H1 (cell line): ENCODE measurements around the gene STK16. TPM values are rescaled to one million over a fixed set of nuclear protein-coding genes. Genes with fewer than 3 reads are reported as not detected.
A peak's percentile ranks its signal among the peaks of the same experiment; 100 is the strongest.

Experiments
- ASH2L ChIP-seq: fragments of 200-600, 300-600 bp; sonication (generic); IDR thresholded peaks from one replicate; pipeline ENCODE4 v1.7.1; 2017; ENCODE audit warnings: low read length
- CHD1 ChIP-seq: IDR thresholded peaks from 2 replicates; pipeline ENCODE4 v1.6.1; 2012; ENCODE audit warnings: low read depth, low read length, improper control_type of control experiment
- CHD7 ChIP-seq: fragments of 300-600 bp; sonication (generic); IDR thresholded peaks from 2 replicates; pipeline ENCODE4 v1.7.1; 2012; ENCODE audit warnings: low read length, moderate library complexity, mild to moderate bottlenecking, inconsistent platforms; ENCODE audit not compliant: insufficient replicate concordance
- FOSL1 ChIP-seq: IDR thresholded peaks from 2 replicates; pipeline ENCODE4 v1.6.1; 2011; ENCODE audit warnings: mild to moderate bottlenecking, low read depth, low read length, moderate library complexity; ENCODE audit not compliant: insufficient read depth
- GABPA ChIP-seq: IDR thresholded peaks from 2 replicates; pipeline ENCODE4 v1.6.1; 2011; ENCODE audit warnings: mild to moderate bottlenecking, low read length, moderate library complexity, borderline replicate concordance; ENCODE audit not compliant: insufficient read depth
- POLR2AphosphoS5 ChIP-seq: IDR thresholded peaks from 2 replicates; pipeline ENCODE4 v1.6.1; 2011; ENCODE audit warnings: low read depth, low read length
- SAP30 ChIP-seq: fragments of 300-600 bp; sonication (generic); IDR thresholded peaks from 2 replicates; pipeline ENCODE4 v1.7.1; 2012; ENCODE audit warnings: low read length, moderate library complexity, mild to moderate bottlenecking, inconsistent platforms; ENCODE audit not compliant: insufficient read depth, insufficient replicate concordance
- SP2 ChIP-seq: IDR thresholded peaks from 2 replicates; pipeline ENCODE4 v1.6.1; 2012; ENCODE audit warnings: mild to moderate bottlenecking, low read length, inconsistent platforms
- TCF12 ChIP-seq: IDR thresholded peaks from 2 replicates; pipeline ENCODE4 v1.6.1; 2011; ENCODE audit warnings: low read depth, mild to moderate bottlenecking, low read length
- polyA plus RNA-seq, 7 experiments: library from polyadenylated mRNA; depleted of rRNA in 3 of 7; stranded (reverse) in 5 of 7; unstranded in 2 of 7; fragments of >200 nt in 5 of 7; fragments of 200-250 nt in 2 of 7; gene quantifications; 1 replicate in 5 of 7; 2 replicates in 1 of 7; 4 replicates in 1 of 7; pipeline versions ENCODE4 v1.2.1 to v1.2.3, GENCODE V29; 2011 to 2013; ENCODE audit warnings: missing spikeins in 2 of 7, mixed read lengths in 2 of 7
- total RNA-seq: library from RNA; stranded (reverse); fragmentation: NEBNext Ultra II Directional; extraction: Animal tissue kit (Norgen Biotek cat#: 25700); gene quantifications from 2 replicates; pipeline ENCODE4 v1.2.1, GENCODE V29; 2021

STK16 gene
- total and polyA plus RNA-seq, 2 of the 8 experiments (the other 6 are each of a cell fraction or from before 2014, with no cell fraction given), result 21.3 to 51.4 TPM

GRCh38 chr2:219294356-219295351 is 49.4 kb downstream of the STK16 start (continued):
- no peak for TF ChIP-seq CHD7
- peak; percentile 99 for TF ChIP-seq ASH2L
- no peak for TF ChIP-seq SAP30
- TF ChIP-seq SP2, result no peak
- TF ChIP-seq FOSL1, result no peak
- TF ChIP-seq GABPA, result 0 out of 2 replicates have a peak, but pooled peaks have one; percentile 12
- TF ChIP-seq TCF12, result peak; percentile 75; the same call in 1 of the 2 replicates
- TF ChIP-seq CHD1, result no peak
- peak; percentile 81 for TF ChIP-seq POLR2AphosphoS5
